ENCODE data around the gene JAKMIP2.
"Not testable (repeated sequence)": the region's sequence is repeated elsewhere in the genome, so short reads cannot be mapped to it uniquely, and the experiment has no call there.

JAKMIP2 gene
- total RNA-seq: 35.2 to 58.7 reads per million in 2 donors

- peak; percentile 30 for DNase-seq
Observed at GRCh38 chr5:147782110-147783028, at the start of gene JAKMIP2. TSS of gene JAKMIP2 (minus strand) at chr5:147782728. CDS start at chr5:147671806, 110,922 bp downstream.

GRCh38 chr5:147831465-147831864 lies 48.9 kb upstream of the JAKMIP2 start, which contains the start of gene SPINK1:
TSS of gene SPINK1 (minus strand) at chr5:147831671. CDS start at chr5:147831577, 94 bp downstream.
- no peak for DNase-seq

GRCh38 chr5:147830035-147830434 lies 47.5 kb upstream of the JAKMIP2 start:
- DNase-seq: no peak

GRCh38 chr5:147827017-147827416 lies 44.5 kb upstream of the JAKMIP2 start:
- not testable (repeated sequence) for DNase-seq

GRCh38 chr5:147826361-147826760 lies 43.8 kb upstream of the JAKMIP2 start:
- no peak for DNase-seq

GRCh38 chr5:147822686-147823491 lies 40.4 kb upstream of the JAKMIP2 start:
- DNase-seq: no peak

GRCh38 chr5:147822222-147822621 lies 39.7 kb upstream of the JAKMIP2 start:
- not testable (repeated sequence) for DNase-seq

- DNase-seq: no peak
Observed at GRCh38 chr5:147821766-147822165, 39.2 kb upstream of the JAKMIP2 start.

GRCh38 chr5:147819261-147819770 lies 36.8 kb upstream of the JAKMIP2 start:
- DNase-seq: no peak

GRCh38 chr5:147818290-147818689 lies 35.8 kb upstream of the JAKMIP2 start:
- DNase-seq: no peak

- DNase-seq: no peak
Observed at GRCh38 chr5:147813696-147814095, 31.2 kb upstream of the JAKMIP2 start.

GRCh38 chr5:147809830-147810666 lies 27.5 kb upstream of the JAKMIP2 start:
- DNase-seq: no peak

- no peak for DNase-seq
Observed at GRCh38 chr5:147805030-147805454, 22.5 kb upstream of the JAKMIP2 start.

GRCh38 chr5:147804334-147804733 lies 21.8 kb upstream of the JAKMIP2 start:
- no peak for DNase-seq

- DNase-seq: no peak
Observed at GRCh38 chr5:147803926-147804325, 21.4 kb upstream of the JAKMIP2 start.

- DNase-seq: not testable (repeated sequence)
Observed at GRCh38 chr5:147803161-147803560, 20.6 kb upstream of the JAKMIP2 start.

- no peak for DNase-seq
Observed at GRCh38 chr5:147801461-147801860, 18.9 kb upstream of the JAKMIP2 start.

- DNase-seq: no peak
Observed at GRCh38 chr5:147800491-147800890, 18.0 kb upstream of the JAKMIP2 start.

GRCh38 chr5:147796556-147797308 lies 14.2 kb upstream of the JAKMIP2 start:
- no peak for DNase-seq

GRCh38 chr5:147791181-147791580 lies 8.7 kb upstream of the JAKMIP2 start:
- no peak for DNase-seq

- no peak for DNase-seq
Observed at GRCh38 chr5:147789820-147790219, 7.3 kb upstream of the JAKMIP2 start.

Data from activated gamma-delta T cell (primary cell).